Lung (tissue), 12 donors: ENCODE results near the gene PROX2. TPM values are rescaled to one million over a fixed set of nuclear protein-coding genes. Genes with fewer than 3 reads are reported as not detected.

Experiments used
- ATAC-seq: fragments of 200-7000 bp; cut with Tn5 transposase; one replicate; pipeline ENCODE4 v1.9.1; 2020; ENCODE audit warnings: moderate number of reproducible peaks; ENCODE audit not compliant: insufficient read depth, low FRiP score
- DNase-seq, 3 donors: peaks; one replicate each; pipeline ENCODE4 v3.0.0-alpha.2; 2013 to 2017
- H3K27ac ChIP-seq, 2 donors: one replicate each; pipeline ENCODE4 v1.5.1; 2013; ENCODE audit warnings: mild to moderate bottlenecking in 2 of 2, moderate library complexity in 2 of 2, control low read depth in 1 of 2, inconsistent platforms in 1 of 2, low read depth in 1 of 2, low read length in 1 of 2
- H3K27me3 ChIP-seq, 3 donors: one replicate each; pipeline ENCODE4 v1.5.1; 2013; ENCODE audit warnings: low read length in 2 of 3; ENCODE audit not compliant: control insufficient read depth in 3 of 3, insufficient read depth in 3 of 3
- H3K36me3 ChIP-seq, 4 donors: one replicate each; pipeline ENCODE4 v1.5.1; 2013; ENCODE audit warnings: low read length in 4 of 4, mild to moderate bottlenecking in 1 of 4, moderate library complexity in 1 of 4; ENCODE audit not compliant: control insufficient read depth in 4 of 4, insufficient read depth in 4 of 4
- H3K4me1 ChIP-seq, 5 donors: one replicate each; pipeline ENCODE4 v1.5.1; 2013; ENCODE audit warnings: low read length in 5 of 5, mild to moderate bottlenecking in 2 of 5, moderate library complexity in 1 of 5; ENCODE audit not compliant: control insufficient read depth in 5 of 5, insufficient read depth in 5 of 5
- H3K4me3 ChIP-seq: one replicate; pipeline ENCODE4 v1.5.1; 2013; ENCODE audit warnings: mild to moderate bottlenecking, control low read depth, moderate library complexity
- H3K9ac ChIP-seq, 2 donors: one replicate each; pipeline ENCODE4 v1.5.1; 2013; ENCODE audit warnings: low read length in 2 of 2, control low read depth in 1 of 2; ENCODE audit not compliant: insufficient read depth in 1 of 2
- H3K9me3 ChIP-seq, 4 donors: one replicate each; pipeline ENCODE4 v1.5.1; 2013; ENCODE audit warnings: low read length in 3 of 4, mild to moderate bottlenecking in 1 of 4, moderate library complexity in 1 of 4; ENCODE audit not compliant: control insufficient read depth in 4 of 4, insufficient read depth in 3 of 4
- WGBS, 2 donors: extraction: QIAGEN DNeasy Blood & Tissue Kit; methylation state at CpG; one replicate each; pipeline ENCODE4 v1.1.7; 2013; 5-methylcytosine and 5-hydroxymethylcytosine counted together
- polyA plus RNA-seq, 2 donors: library from polyadenylated mRNA; stranded (reverse); fragments of 200-250 nt; gene quantifications; one replicate each; pipeline ENCODE4 v1.2.1, GENCODE V29; 2013
- total RNA-seq, 2 donors: library from RNA; depleted of rRNA in 1 of 2; stranded (reverse); fragments of >200 nt in 1 of 2; gene quantifications; one replicate each; pipeline ENCODE4 v1.2.1, GENCODE V29; 2014 to 2021
- TF ChIP-seq, protein P1 (sequence below): IDR thresholded peaks from 2 replicates; pipeline ENCODE4 v1.5.1; 2012; ENCODE audit warnings: mild to moderate bottlenecking; ENCODE audit errors: control extremely low read depth, extremely low read depth
- donor health status: control.
- donor health status: control.
- donor health status: Bipolar disorder and iron deficiency.
- donor health status: healthy.
- donor health status: DM: yes; HTN: yes; CAD: no.

The PROX2 gene
- total and polyA plus RNA-seq, 4 donors: 0.01 to 0.09 TPM; not detected in 2

DNA sequence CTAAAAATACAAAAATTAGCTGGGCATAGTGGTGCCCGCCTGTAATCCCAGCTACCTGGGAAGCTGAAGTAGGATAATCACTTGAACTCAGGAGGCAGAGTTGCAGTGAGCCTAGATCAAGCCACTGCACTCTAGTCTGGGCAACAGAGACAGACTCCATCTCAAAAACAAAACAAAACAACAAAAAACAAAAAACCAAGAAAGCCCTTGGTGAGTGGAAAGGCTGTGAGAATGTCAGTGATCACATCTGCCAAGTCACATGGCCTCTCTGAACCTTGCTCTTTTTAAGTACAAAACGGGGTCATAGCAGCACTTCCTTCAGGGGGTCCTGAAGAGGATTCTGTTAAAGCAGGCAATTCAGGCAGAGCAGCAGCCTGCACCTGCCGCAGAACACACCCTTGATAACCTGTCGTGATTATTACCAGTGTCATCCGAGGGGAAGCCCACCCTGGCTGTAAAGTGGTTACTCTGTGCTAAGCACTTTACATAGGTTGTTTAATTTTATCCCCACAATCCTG is 37.5 kb upstream of the PROX2 start:
- Histone ChIP-seq H3K27ac (no peak overlapping the region), H3K9ac (no peak overlapping the region), H3K9me3 (no peaks in the 10 kb centered on the region), H3K36me3 (no peaks in the 10 kb centered on the region), H3K4me3 (no peak overlapping the region), H3K4me1 (peaks cover 0 to 25% (median 7%) of the 10 kb centered on the region in 5 donors), H3K27me3 (no peaks in the 10 kb centered on the region)
- no peak for DNase-seq
- TF ChIP-seq, protein P1, sequence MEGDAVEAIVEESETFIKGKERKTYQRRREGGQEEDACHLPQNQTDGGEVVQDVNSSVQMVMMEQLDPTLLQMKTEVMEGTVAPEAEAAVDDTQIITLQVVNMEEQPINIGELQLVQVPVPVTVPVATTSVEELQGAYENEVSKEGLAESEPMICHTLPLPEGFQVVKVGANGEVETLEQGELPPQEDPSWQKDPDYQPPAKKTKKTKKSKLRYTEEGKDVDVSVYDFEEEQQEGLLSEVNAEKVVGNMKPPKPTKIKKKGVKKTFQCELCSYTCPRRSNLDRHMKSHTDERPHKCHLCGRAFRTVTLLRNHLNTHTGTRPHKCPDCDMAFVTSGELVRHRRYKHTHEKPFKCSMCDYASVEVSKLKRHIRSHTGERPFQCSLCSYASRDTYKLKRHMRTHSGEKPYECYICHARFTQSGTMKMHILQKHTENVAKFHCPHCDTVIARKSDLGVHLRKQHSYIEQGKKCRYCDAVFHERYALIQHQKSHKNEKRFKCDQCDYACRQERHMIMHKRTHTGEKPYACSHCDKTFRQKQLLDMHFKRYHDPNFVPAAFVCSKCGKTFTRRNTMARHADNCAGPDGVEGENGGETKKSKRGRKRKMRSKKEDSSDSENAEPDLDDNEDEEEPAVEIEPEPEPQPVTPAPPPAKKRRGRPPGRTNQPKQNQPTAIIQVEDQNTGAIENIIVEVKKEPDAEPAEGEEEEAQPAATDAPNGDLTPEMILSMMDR: no peak
- WGBS, 2 donors: 77 to 86% methylated on average over 5 of the region's 5 CpGs
- no peak for ATAC-seq

DNA sequence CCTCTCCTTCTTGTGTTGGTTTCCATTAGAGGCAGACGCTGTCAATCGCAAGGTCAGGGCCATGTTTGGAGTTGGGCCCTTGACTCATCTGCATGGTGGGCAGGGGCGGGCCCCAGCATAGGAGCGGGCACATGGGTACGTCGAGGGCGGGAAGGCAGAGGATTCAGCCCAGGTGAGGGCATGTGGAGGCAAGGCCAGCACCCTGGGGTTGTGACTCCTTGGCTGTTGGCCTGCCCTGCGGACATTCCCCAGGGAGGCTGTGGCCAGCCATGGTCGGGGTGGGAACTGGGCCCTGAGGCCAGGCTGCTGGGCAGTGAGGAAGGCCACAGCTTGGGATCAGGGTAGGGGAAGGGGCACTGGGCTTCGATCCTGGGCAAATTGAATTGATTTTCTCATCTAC is 36.9 kb upstream of the PROX2 start:
- 96% methylated on average over 10 of the region's 10 CpGs for WGBS, 2 donors
- ATAC-seq: no peak
- TF ChIP-seq, protein P1: no peak
- Histone ChIP-seq H3K36me3 (no peaks in the 10 kb centered on the region), H3K4me3 (no peak overlapping the region), H3K27me3 (no peaks in the 10 kb centered on the region), H3K4me1 (peaks cover 0 to 24% (median 7%) of the 10 kb centered on the region in 5 donors), H3K9ac (no peak overlapping the region), H3K27ac (no peak overlapping the region), H3K9me3 (no peaks in the 10 kb centered on the region)
- no peak for DNase-seq

DNA sequence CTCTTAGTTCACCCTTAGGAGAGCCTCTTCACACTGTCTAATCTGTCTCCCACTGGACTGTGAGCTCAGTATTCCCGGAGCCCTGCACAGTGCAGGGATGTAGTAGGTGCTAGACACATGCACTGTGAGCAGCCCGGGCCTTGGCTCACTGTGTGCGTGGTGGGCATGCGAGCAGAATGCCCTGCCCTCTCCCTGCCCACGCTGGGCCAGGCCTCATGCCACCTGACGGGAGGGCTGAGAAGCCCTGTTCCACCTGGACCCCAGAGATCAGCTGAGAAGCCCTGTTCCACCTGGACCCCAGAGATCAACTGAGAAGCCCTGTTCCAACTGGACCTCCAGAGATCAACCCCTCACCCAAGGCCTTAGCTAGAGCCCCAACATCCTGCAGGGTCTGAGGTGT is 36.2 kb upstream of the PROX2 start:
- Histone ChIP-seq H3K9ac (no peak overlapping the region), H3K9me3 (no peaks in the 10 kb centered on the region), H3K27ac (no peak overlapping the region), H3K36me3 (no peaks in the 10 kb centered on the region), H3K27me3 (no peaks in the 10 kb centered on the region), H3K4me3 (no peak overlapping the region), H3K4me1 (peaks cover 0 to 24% (median 6%) of the 10 kb centered on the region in 5 donors)
- no peak for ATAC-seq
- WGBS, 2 donors: 90 to 94% methylated on average over 6 of the region's 6 CpGs
- TF ChIP-seq, protein P1: no peak
- DNase-seq: no peak

DNA sequence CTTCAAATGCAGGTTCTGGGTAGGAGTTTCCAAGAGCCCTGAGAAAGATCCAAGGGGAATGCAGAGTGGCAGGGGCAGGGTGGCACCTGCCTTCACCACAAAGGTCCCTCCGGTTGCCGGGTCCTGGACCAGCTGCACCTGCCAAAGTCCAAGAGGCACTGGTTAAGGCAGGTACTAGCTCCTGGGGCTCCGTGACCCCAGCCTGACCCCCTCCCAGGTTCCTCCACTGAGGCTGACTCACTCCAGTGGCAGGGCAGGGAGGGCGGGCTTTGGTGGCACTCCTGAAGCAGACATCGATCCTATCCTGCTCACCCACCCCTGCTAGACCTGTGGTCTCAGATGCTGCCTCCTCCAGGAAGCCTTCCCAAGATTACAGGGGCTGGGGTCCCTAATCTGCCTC is 35.8 kb upstream of the PROX2 start:
- Histone ChIP-seq H3K27ac (no peak overlapping the region), H3K36me3 (peaks cover 0 to under 1% (median 0%) of the 10 kb centered on the region in 4 donors), H3K4me3 (no peak overlapping the region), H3K9ac (no peak overlapping the region), H3K4me1 (peaks cover 0 to 22% (median 7%) of the 10 kb centered on the region in 5 donors), H3K9me3 (no peaks in the 10 kb centered on the region), H3K27me3 (no peaks in the 10 kb centered on the region)
- DNase-seq (no peak), ATAC-seq (no peak)
- WGBS, 2 donors: 87 to 97% methylated on average over 5 of the region's 5 CpGs
- TF ChIP-seq, protein P1: no peak
